Uterus (tissue), 4 donors: ENCODE measurements around the gene HMMR. TPM values are rescaled to one million over a fixed set of nuclear protein-coding genes. Genes with fewer than 3 reads are reported as not detected.

Experiments
- DNase-seq, 2 donors: peaks; one replicate each; pipeline ENCODE4 v3.0.0-alpha.2; 2019 to 2020
- H3K27ac ChIP-seq, 2 donors: fragments of 200-600 bp; sonication (generic); 1 replicate in 1 of 2; 2 replicates in 1 of 2; pipeline ENCODE4 v1.5.1; 2016 to 2018
- H3K27me3 ChIP-seq, 2 donors: fragments of 200-600 bp; sonication (generic); one replicate each; pipeline ENCODE4 v1.5.1; 2018 to 2019; ENCODE audit warnings: control low read depth in 1 of 2
- H3K36me3 ChIP-seq, 2 donors: fragments of 200-600 bp; sonication (generic); one replicate each; pipeline ENCODE4 v1.5.1; 2019; ENCODE audit warnings: control low read depth in 1 of 2
- H3K4me1 ChIP-seq, 2 donors: fragments of 200-600 bp; sonication (generic); one replicate each; pipeline ENCODE4 v1.5.1; 2018 to 2019; ENCODE audit warnings: control low read depth in 1 of 2
- H3K4me3 ChIP-seq, 2 donors: fragments of 200-600 bp; sonication (generic); 1 replicate in 1 of 2; 2 replicates in 1 of 2; pipeline ENCODE4 v1.5.1; 2018 to 2019; ENCODE audit warnings: mild to moderate bottlenecking in 1 of 2
- H3K9me3 ChIP-seq, 2 donors: fragments of 200-600 bp; sonication (generic); one replicate each; pipeline ENCODE4 v1.5.1; 2019; ENCODE audit warnings: control low read depth in 1 of 2
- POLR2A ChIP-seq, 2 donors: fragments of 450-650 bp; IDR thresholded peaks; one replicate each; pipeline ENCODE4 v1.6.1; 2016; ENCODE audit warnings: antibody characterized with exemption in 2 of 2, mild to moderate bottlenecking in 1 of 2, moderate library complexity in 1 of 2
- intact Hi-C: fragments of 100-400 bp; cut with DNase I; formaldehyde crosslinking; loops from one replicate; pipeline ENCODE4 v1.15.1; 2023; ENCODE audit warnings: low total_unique reads
- total RNA-seq, 4 donors: library from RNA; depleted of rRNA in 3 of 4; stranded (reverse); fragments of >200 nt in 3 of 4; gene quantifications; one replicate each; pipeline versions ENCODE4 v1.1.0 to v1.2.4, GENCODE V29; 2014 to 2023
- TF ChIP-seq, protein P1 (sequence below), 4 experiments: fragments of 200-600 bp in 2 of 4; fragments of 450-650 bp in 2 of 4; sonication (generic) in 2 of 4; IDR thresholded peaks; one replicate each; pipeline ENCODE4 v1.5.1; 2016 to 2019; ENCODE audit warnings: antibody characterized with exemption in 4 of 4, mild to moderate bottlenecking in 2 of 4, moderate library complexity in 1 of 4
- donor health status: DM: yes; HTN: yes; CAD: no.

The HMMR gene
- total RNA-seq, 4 donors from 2014 or later = 13.8 TPM; not detected in 3

DNA sequence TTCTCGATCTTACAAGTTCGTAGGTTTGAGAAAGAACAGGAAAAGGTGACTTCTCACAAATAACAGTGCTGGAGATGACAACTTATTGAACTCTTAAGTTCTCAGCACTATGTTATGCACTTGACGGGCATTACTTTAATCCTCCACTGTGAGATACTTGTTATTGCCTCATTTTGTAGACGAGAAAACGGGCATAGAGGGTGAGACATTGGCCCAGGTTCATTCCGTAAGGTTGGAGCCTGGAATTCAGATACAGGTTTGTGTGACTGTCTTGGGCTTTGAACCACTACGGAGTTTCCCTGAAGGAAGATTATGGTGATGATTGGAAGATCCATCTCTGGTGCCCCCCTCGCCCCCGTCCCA lies 45.6 kb downstream of the HMMR start:
- no peak for DNase-seq
- intact Hi-C loops = no loop called here

DNA sequence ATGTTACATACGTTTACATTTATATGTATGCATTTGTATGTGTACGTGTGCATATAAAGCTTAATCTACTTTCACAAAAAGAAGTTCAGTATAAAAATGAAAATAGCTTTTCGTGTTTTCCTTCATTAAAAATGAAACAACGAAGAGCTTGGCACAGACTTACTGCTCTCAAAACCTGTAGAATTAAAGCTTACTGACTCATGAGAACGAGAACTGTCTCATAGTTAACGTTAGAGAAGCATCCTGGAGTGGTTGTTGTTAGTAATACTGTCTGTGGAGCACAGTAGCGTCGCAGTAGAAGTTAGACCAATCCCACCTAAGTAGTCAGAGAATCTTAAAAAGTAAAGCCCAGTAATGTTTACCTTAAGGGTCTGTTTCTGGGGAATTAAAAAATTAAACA lies 46.3 kb downstream of the HMMR start:
- Histone ChIP-seq H3K36me3 (no peaks in the 10 kb centered on the region), H3K27me3 (no peaks in the 10 kb centered on the region), H3K27ac (peak overlapping the region; percentile 96 to 98), H3K4me3 (peak overlapping the region; percentile 71 to 88), H3K4me1 (peaks cover 8 to 11% of the 10 kb centered on the region in 2 donors), H3K9me3 (no peaks in the 10 kb centered on the region)
- intact Hi-C loops = no loop called here
- no peak for DNase-seq
- TF ChIP-seq POLR2A (IDR thresholded peaks at IDR 0.05) = no peak
- TF ChIP-seq, protein P1, sequence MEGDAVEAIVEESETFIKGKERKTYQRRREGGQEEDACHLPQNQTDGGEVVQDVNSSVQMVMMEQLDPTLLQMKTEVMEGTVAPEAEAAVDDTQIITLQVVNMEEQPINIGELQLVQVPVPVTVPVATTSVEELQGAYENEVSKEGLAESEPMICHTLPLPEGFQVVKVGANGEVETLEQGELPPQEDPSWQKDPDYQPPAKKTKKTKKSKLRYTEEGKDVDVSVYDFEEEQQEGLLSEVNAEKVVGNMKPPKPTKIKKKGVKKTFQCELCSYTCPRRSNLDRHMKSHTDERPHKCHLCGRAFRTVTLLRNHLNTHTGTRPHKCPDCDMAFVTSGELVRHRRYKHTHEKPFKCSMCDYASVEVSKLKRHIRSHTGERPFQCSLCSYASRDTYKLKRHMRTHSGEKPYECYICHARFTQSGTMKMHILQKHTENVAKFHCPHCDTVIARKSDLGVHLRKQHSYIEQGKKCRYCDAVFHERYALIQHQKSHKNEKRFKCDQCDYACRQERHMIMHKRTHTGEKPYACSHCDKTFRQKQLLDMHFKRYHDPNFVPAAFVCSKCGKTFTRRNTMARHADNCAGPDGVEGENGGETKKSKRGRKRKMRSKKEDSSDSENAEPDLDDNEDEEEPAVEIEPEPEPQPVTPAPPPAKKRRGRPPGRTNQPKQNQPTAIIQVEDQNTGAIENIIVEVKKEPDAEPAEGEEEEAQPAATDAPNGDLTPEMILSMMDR (IDR thresholded peaks at IDR 0.05) = no peak

More for the DNA sequence above, 45.6 kb downstream of the HMMR start:
- peaks cover 8 to 11% of the 10 kb centered on the region in 2 donors for H3K4me1 ChIP-seq
- H3K9me3 ChIP-seq = no peaks in the 10 kb centered on the region
- TF ChIP-seq, protein P1 (IDR thresholded peaks at IDR 0.05) = no peak
- TF ChIP-seq POLR2A (IDR thresholded peaks at IDR 0.05) = no peak
- peak overlapping the region; percentile 96 to 98 for H3K27ac ChIP-seq
- H3K27me3 ChIP-seq = no peaks in the 10 kb centered on the region
- no peaks in the 10 kb centered on the region for H3K36me3 ChIP-seq
- peak overlapping the region; percentile 71 to 88 for H3K4me3 ChIP-seq

DNA sequence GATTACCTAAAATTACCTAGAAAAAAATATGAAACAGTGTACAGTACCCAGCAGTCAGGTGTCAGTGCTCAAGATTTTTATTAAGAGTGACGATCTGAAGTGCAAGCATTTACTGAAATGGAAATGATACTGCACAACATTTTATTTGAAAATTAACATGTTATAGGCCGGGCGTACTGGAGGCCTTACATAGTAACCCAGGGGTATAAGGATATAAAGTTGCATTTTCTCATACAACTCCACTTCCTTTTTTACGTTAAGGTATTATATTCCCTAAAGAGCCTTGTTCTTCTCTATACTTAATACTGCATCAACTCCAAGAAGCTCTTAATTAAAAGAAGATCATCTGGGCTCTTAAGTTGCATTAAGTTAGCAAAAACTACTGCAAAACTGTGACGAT lies 48.3 kb downstream of the HMMR start:
- intact Hi-C loops = no loop called here
- Histone ChIP-seq H3K27me3 (no peaks in the 10 kb centered on the region), H3K4me1 (peaks cover 6 to 9% of the 10 kb centered on the region in 2 donors), H3K27ac (peak overlapping the region; percentile 96 to 98), H3K36me3 (no peaks in the 10 kb centered on the region), H3K9me3 (no peaks in the 10 kb centered on the region), H3K4me3 (peak overlapping the region in 1 of 2 donors; percentile 14)
- DNase-seq = no peak
- TF ChIP-seq POLR2A (IDR thresholded peaks at IDR 0.05) = no peak
- TF ChIP-seq, protein P1 (IDR thresholded peaks at IDR 0.05) = no peak

DNA sequence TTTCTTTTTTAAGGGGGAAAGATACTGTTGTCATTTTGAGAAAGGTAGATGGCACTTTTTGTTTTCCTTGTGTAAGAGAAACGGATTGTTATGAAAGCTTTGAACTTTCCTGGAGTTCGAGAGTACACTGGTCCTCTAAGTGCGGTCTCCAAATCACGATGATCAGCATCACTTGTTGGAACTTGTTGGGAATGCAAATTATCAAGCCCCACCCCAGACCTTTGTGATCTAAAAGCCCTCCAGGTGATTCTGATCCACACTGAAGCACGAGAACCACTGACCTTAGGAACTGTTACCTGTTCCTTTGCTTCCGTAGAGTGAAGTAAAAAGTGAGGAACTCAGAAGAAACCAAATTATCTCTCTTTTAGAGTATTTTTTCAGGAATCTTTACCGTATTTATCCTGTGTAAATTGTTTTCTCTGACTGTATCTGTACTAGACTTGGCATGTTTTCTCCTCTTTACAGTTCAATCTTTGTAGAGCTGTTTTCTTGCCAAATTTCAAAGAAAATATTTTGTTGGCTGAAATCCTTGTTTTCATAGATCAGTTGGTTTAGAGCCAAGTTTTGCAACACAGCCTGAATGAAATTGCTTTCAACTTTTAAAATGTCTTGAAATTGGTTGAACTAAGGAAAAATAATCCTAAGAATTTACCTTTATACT lies 49.0 kb downstream of the HMMR start:
- no peak for DNase-seq
- intact Hi-C loops = no loop called here
- Histone ChIP-seq H3K27ac (peak overlapping the region; percentile 96 to 98), H3K4me1 (peaks cover 6 to 9% of the 10 kb centered on the region in 2 donors), H3K27me3 (no peaks in the 10 kb centered on the region), H3K4me3 (peak overlapping the region in 1 of 2 donors; percentile 14), H3K36me3 (no peaks in the 10 kb centered on the region), H3K9me3 (no peaks in the 10 kb centered on the region)
- no peak for TF ChIP-seq POLR2A (IDR thresholded peaks at IDR 0.05)
- TF ChIP-seq, protein P1 (IDR thresholded peaks at IDR 0.05) = no peak

DNA sequence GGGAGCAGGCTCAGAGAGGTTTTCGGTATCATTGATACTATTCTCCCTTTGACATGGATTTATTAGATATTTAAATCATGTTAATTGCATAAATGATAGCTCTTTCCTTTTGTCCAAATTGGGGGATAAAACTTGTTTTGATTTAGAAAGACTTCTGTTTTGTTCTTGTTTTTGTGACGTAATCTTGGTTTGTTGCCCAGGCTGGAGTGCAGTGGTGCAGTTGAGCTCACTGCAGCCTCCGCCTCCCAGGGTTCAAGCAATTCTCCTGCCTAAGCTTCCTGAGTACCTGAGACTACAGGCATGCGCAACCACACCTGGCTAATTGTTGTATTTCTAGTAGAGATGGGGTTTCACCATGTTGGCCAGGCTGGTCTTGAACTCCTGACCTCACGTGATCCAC lies 52.1 kb downstream of the HMMR start:
- Histone ChIP-seq H3K36me3 (no peaks in the 10 kb centered on the region), H3K4me1 (peaks cover 6 to 9% of the 10 kb centered on the region in 2 donors)

More for the DNA sequence above, 52.1 kb downstream of the HMMR start:
- H3K4me3 ChIP-seq = no peak overlapping the region
- no peaks in the 10 kb centered on the region for H3K27me3 ChIP-seq
- DNase-seq = no peak
- H3K9me3 ChIP-seq = no peaks in the 10 kb centered on the region
- TF ChIP-seq, protein P1 (IDR thresholded peaks at IDR 0.05) = no peak
- no peak for TF ChIP-seq POLR2A (IDR thresholded peaks at IDR 0.05)
- H3K27ac ChIP-seq = peak overlapping the region in 1 of 2 donors; percentile 4
- intact Hi-C loops = no loop called here
